ENCODE measurements around the gene RASGRF1.

RASGRF1 gene

GRCh38 chr15:79047676-79048439 is 42.7 kb downstream of the RASGRF1 start:
- TF ChIP-seq CTCF (IDR thresholded peaks at IDR 0.05; ENCODE audit: low read depth, low read length): no peak
- no peak for DNase-seq (ENCODE audit: low read depth, low spot score)
- in situ Hi-C loops (cut with HindIII; ENCODE audit: low sequenced_read_pairs): no loop called here
- no peak overlapping the region for H3K4me3 ChIP-seq (ENCODE audit: low read depth, low read length)

- no peak for TF ChIP-seq CTCF (IDR thresholded peaks at IDR 0.05; ENCODE audit: low read depth, low read length)
- DNase-seq (ENCODE audit: low read depth, low spot score): no peak
- H3K4me3 ChIP-seq (ENCODE audit: low read depth, low read length): no peak overlapping the region
- in situ Hi-C loops (cut with HindIII; ENCODE audit: low sequenced_read_pairs): no loop called here
These were observed 43.7 kb downstream of the RASGRF1 start for GRCh38 chr15:79046691-79047404.

GRCh38 chr15:79045041-79045440 is 45.5 kb downstream of the RASGRF1 start:
- in situ Hi-C loops (cut with HindIII; ENCODE audit: low sequenced_read_pairs): no loop called here
- H3K4me3 ChIP-seq (ENCODE audit: low read depth, low read length): no peak overlapping the region
- no peak for TF ChIP-seq CTCF (IDR thresholded peaks at IDR 0.05; ENCODE audit: low read depth, low read length)
- DNase-seq (ENCODE audit: low read depth, low spot score): no peak

GRCh38 chr15:79042213-79042928 is 48.2 kb downstream of the RASGRF1 start:
- in situ Hi-C loops (cut with HindIII; ENCODE audit: low sequenced_read_pairs): no loop called here
- no peak overlapping the region for H3K4me3 ChIP-seq (ENCODE audit: low read depth, low read length)
- no peak for DNase-seq (ENCODE audit: low read depth, low spot score)
- no peak for TF ChIP-seq CTCF (IDR thresholded peaks at IDR 0.05; ENCODE audit: low read depth, low read length)

GRCh38 chr15:79041601-79042168 is 48.9 kb downstream of the RASGRF1 start:
- no peak overlapping the region for H3K4me3 ChIP-seq (ENCODE audit: low read depth, low read length)
- in situ Hi-C loops (cut with HindIII; ENCODE audit: low sequenced_read_pairs): no loop called here
- DNase-seq (ENCODE audit: low read depth, low spot score): no peak

More at GRCh38 chr15:79041601-79042168, 48.9 kb downstream of the RASGRF1 start:
- no peak for TF ChIP-seq CTCF (IDR thresholded peaks at IDR 0.05; ENCODE audit: low read depth, low read length)

Data from astrocyte of the spinal cord (primary cell).